GM21825 (cell line): ENCODE measurements around the gene SCEL.
"Not testable (repeated sequence)": the region's sequence is repeated elsewhere in the genome, so short reads cannot be mapped to it uniquely, and the experiment has no call there.

Experiments
- ATAC-seq: cut with Tn5 transposase; IDR thresholded peaks from one replicate; pipeline ENCODE4 v1.9.1; 2021; ENCODE audit warnings: mild to moderate bottlenecking, moderate library complexity; ENCODE audit not compliant: unreplicated experiment

Gene SCEL

DNA sequence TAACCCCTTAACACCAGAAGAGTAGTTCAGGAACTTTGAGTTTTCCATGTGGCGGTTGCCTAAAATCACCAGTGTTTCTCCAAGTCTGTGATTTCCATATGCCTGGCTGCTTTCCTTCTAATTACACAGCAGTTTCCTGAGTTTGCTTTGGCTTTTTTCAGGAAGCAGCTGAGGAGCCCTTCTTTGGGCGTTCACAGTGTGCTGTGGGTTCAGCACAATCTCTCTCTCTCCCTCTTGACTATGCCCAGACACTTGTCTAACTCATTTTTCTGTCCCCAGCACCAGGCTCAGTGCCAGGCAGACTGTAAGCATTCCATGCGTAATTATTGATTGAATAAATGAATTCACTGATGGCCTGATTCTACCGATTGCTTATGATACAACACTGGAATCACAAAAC is 19.7 kb downstream of the SCEL start:
- no peak for ATAC-seq

DNA sequence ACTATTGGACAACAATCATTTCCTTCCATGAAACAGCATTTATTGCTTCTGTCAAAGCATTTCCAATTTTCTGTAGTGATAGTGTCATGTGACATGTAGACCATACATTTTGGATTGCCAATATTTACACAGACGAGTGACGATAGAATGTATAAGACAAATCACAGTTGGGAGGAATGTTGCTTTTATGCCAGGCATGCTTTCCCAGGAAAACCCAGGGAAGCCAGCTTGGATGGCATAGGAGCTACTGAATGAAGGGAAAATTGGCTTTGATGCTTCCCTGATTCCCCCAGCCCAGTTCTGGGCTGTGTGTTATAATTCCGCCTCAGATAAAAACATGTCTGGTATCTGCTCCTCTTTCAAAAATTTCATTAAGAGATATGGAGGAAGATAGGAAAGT is 22.5 kb downstream of the SCEL start:
- no peak for ATAC-seq

DNA sequence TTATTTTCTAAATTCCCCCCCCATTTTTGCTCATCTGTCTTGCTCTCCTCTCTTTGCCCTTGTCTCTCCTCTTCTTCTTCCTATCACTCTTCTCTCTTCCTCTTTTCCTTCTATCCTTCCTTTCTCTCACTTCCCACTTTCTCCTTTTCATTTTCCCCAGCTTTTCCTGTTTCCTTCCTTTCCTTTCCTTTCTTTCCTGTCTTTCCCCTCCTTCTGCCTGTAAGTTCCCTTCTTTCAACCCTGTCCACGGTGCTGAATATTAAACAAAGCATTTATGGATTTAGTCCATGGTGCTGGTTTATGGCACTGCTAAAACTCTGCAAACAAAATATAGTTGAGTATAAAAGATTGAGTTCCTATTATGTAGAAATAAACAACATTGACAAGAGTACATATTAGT is 27.6 kb downstream of the SCEL start:
- no peak for ATAC-seq

DNA sequence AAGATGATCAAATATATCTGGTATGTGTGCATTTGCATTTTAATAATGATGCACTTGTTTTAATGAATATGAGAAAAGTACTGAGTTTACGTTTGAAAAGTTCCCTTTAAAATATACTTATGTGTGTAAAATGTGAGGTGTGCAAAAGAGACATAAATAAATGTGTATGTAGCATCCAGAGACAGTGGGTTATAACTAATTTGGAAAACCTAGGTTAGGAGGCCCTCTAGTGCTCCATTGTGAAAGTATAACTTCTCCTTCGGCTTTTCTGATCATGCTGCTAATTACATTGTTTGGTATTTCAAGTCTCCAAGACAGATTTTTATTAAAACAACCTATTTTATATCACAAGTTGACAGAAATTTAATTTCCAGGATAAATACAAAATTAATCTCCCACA is 30.1 kb downstream of the SCEL start:
- no peak for ATAC-seq

DNA sequence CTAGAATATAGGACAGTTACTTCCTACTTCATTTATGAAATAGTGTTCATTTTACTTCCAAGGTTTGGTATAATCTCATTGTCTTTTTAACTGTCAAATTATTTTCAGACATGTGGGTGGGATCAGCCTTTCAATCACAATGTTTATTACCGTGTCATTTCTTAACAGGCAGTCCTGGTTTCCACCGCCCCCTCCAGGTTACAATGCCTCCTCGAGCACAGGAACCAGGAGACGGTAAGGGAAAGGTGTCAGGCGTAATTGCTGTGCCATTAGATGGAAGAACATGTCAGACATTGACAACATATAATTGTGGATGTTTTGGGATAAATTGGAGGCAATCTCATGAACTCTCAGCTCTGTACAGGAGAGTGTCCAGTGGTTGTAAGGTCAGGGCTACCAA is 36.5 kb downstream of the SCEL start:
- no peak for ATAC-seq

DNA sequence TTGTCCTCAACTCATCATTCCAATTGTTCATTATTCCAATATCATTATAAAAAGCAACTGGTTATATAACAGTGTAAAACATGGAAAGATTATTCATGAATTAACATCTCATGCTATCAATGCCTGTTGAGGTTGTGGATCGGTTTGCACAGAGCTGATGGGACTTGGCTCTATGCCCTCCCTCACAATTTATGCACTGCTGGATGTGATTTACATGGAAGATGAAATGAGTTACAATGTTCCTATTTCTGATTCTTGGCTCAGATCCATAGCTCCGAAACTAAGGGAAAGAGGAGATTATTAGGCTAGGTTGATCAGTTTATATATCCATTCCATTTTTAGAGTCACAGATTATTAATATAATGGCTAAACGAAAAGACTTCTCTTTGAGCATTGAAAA is 38.6 kb downstream of the SCEL start:
- ATAC-seq, result no peak

DNA sequence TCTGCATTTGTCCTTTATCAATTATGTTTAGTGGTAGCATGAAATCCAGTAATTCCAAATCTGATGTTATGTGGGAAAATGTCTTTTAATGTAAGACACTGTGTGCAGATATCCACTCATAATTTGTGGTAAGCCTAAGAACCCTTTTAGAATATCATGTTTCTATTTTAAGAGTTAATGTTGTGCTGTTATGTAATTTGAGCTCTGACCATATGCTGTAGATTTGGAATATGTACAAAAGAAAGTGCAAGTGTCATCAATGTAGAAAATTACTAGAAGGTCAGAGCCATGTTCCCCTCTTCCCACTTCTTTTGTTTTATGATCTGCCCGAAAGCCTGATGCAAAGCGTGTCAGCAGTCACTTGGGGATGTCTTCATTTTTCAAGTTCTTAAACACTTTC is 44.5 kb downstream of the SCEL start:
- ATAC-seq, result no peak

DNA sequence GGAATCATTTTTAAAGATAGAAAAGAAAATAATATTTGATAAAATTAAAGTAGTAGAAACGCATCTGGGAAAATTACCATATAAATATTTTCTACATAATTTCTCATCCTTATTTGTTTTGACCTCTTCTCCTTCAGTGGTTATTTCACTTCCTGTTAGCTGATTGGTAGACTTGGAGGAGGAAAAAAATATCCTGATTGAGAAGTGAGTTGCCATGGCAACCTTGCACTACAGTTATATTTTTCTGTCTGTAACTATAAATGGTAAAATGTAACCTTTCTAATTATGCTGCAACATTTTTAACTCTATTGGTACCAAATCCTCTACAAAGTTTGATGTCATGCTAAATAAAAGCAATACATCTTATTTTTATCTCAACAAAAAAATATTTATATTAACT is 45.2 kb downstream of the SCEL start:
- no peak for ATAC-seq

DNA sequence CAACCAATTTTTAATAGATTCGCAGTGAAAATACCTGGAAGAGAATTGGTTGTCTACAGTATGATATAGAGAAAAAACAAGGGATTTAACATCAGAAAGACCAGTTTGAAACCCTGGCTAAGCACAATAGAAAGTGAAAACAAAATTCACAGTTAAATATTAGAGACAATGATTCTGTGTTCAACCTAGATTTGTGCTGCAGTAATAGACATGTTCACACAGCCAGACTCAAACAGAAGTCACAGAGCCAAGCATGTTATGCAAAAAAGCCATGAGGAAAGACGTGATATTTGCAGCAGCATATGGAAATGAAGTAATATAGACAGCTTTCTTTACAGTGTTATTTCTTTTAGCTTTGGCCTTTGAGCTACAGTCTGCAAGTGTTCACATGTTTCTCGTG is 48.1 kb downstream of the SCEL start:
- peak; percentile 57 for ATAC-seq

DNA sequence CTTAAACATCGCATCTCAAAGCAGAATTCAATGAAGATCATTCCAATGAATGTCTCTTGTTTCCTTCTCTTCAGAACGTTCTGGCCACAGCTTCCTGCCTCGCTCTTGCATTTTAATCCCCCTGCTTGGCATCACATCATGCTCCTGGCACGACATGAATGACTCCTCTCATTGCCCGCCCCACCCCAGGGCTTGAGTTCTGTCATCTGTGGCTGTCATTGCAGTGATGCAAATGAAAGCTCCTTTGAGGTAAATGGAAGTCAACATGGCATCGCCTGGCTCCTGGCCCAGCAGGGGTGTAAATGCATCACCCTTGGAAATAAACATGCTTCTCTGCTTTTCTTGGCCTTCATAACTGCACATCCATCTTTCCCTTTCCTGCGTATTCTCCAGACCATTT is 48.6 kb downstream of the SCEL start:
- no peak for ATAC-seq

DNA sequence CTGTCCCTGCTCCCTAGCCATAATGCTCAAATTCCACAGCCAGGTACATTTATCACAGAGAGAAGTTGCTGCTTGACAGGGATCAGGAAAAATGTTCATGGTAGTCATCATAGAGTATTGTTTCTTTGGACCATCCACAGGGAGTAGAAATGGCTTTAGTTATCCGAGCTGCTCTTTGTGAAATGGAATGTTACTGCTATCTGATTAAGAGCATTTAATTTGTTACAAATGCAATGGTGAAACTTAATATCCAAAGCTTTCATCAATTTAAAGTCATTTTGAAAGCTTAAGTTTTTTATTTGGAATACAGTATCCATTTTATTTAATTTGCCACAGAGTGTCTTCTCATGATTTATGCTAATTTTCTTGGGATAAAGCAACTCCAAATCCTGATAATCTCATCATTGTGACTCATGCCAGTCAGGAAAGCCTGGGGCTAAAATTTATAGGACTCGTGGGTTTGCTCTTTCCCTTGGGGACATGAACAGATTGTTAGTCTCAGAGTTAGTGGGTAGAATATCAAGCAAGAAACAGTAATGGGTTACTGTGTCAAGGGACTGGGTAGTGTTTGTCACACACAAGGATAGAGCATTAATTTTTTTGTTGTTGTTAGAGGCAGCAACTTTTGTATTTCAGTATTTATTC is 59.8 kb downstream of the SCEL start:
- no peak for ATAC-seq

DNA sequence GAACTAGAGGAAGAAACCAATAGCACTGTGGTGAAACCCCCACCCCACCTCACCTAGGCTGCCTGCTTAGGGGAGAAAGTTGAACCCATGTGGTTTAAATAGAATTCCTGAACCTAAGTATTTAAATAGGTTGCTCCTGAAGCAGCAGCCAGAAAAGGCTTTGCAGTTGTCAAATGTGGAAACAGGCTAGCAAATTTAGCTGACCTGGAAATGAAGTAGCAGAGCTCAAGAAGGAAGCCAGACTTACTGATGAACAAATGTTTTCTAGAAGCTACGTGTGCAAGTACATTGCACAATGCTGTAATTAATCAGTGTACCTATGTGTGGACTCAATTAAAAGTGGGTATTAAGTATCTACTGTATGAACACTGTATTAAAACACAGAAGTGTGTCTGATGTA is 61.3 kb downstream of the SCEL start:
- no peak for ATAC-seq

DNA sequence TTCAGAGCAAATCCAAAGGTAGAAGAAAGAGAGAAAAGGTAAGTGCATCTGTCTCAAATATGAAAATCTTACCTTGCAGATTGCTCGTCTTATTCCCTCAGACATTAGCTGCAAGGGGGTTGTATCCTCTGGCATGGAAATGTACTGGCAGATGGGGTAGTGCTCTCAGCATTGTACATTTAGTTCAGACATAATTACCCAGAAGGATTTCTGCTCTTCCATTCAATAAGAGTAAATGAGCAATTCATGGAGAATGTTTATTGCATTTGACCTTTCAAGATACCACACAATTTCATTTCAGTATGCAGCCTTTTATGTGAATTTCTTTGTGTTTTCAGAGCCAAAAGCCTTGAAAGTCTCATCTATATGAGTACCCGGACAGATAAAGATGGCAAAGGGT is 63.8 kb downstream of the SCEL start:
- no peak for ATAC-seq

DNA sequence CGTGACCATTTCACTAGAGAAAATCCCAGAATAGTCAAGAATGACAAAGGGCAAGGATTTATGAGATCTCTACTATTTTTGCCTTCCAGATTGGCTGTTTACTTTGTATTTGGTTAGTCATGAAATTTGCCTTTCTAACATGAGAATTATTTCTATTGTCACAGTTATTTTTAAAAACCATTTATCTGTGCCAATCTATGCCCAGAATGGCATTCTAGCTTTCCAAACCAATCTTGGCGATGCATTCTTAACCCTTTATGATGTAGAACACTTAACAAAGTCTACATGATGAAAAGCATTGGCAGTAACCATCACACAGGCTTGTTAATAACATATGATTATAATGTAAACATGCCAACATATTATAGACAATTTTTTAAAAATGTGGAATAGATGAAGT is 65.2 kb downstream of the SCEL start:
- no peak for ATAC-seq

DNA sequence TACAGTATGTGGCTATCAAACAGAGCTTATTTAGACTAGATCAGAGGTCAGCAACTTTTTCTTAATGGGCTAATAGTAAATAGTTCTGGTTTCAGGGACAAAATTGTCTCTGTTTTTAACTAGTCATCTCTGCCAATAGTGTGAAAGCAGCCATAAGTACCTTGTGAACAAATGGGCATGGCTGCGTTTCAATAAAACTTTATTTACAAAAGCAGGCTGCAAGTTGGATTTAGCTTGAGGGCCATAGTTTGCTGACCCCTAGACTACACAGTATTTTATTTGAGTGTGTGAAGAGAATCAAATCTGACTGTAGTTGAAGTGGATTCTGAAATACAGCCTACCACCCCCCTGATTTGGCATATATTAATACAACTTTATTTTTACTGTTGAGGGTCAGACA is 75.6 kb downstream of the SCEL start:
- no peak for ATAC-seq

DNA sequence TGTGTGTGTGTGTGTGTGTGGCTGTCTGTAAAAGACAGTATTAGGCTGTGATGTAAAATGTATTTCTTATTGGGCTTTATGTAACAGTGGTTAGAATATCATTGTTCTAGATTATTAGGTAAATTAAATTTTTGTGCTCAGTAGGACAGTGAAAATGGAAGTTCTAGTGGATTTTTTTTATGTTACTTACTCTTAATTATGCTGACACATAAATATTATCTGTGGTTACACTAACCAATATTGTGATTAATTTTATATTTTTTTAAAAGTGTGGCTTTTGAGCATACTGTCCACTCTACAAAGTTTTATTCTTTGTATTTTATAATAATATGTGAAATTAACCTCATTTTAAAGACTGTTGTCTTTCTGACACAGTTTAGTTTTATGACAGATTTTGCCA is 80.5 kb downstream of the SCEL start:
- ATAC-seq, result no peak

DNA sequence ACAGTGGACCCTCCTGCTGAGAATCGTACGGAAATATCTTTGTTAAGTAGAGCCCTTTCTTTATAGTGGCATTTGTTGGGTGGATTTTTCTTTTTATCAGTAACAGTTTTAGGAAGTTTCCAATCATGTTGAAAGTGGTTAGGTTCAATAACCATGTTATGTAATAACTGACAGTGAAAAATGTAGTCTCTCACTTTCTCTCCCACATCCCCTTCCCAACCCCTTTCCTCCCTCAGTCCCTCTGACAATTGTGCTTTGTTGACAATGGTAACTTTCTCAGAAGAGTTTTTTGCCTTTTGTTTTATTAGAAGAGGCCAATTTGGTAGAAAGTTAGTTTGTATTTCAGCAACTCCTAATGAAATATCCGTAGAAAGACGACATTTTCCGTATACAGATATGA is 84.1 kb downstream of the SCEL start:
- ATAC-seq, result no peak

DNA sequence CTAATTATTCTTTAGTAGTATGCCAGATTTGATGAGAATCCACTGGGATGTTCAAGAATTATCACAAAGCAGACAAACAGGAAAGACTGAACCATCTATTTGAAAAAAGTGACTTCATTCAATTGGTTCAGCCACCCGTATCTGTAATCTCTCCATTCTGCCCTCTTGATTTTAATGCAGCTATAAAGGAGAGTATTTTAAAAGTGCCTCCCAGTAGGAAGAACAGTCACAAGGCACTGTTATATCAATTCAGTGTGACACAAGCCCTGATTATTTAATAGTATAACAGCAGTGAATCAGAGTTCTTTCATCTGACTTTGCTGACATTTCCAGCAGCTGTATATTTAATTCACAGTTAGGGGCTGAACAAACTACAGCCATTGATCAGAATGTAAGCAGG is 84.6 kb downstream of the SCEL start:
- ATAC-seq, result no peak

DNA sequence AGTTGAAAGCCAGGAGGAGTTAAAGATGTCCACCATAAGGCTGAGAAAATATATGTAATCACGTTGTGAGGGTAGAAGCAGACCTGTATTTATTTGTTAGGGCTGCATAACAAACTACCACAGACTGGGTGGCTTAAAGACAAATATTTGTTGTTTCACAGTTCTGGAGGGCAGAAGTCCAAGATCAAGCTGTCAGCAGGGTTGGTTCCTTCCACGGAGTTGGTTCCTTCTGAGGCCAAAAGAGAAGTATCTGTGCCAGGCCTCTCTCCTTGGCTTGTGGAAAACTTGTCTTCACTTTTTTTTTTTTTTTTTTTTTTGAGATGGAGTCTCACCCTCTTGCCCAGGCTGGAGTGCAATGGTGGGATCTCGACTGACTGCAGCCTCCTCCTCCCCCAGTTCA is 88.3 kb downstream of the SCEL start:
- no peak for ATAC-seq

DNA sequence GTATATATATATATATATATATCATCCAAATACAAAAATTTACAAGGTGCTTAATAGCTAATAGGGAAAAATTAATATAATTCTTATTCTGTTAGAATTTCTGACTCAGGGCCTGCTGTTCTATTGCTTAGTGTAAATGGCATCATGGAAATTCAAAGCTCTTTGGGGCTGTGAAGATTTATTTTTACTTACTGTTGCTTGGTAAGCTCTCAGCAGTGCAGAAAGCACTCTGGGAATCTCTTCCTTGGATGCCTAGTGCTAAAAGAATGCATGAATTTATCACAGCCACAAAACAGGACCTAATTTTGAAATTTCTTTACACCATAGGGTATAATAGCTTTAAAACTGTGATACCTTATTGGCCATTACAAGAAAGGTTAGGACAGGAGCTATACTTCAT is 92.7 kb downstream of the SCEL start:
- no peak for ATAC-seq

DNA sequence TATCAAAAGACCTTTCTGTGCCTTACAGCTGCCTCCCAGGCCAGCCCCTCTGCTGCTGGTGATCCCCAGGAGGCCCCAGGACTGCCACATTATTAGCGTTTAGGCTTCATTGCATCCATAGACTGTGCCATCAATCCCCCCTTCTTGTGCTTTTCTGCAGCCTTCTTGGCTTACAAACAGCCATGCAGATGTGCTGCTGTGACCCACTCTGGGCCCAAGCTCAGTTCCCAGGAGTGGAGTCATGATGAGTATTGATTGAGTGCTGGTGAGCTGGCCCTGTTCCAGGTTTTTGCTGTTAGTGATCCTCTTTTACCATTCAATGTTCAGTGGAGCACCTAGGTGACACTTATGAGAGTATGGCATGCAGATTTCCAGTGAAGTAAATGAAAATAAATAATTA is 102.1 kb downstream of the SCEL start:
- ATAC-seq, result no peak

DNA sequence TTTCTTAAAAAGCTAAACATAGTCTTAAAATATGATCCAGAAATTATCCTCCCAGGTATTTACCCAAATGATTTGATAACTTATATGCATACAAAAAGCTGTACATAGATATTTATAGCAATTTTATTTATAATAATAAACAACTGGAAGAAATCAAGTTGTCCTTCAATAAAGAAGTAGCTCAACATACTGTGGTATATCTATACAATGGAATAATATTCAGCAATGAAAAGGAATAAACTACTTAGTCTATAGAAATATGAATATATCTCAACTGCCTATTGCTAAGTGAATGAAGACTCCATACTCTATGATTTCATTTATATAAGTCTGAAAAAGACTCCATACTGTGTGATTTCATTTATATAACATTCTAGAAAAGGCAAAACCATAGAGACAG is 114.9 kb downstream of the SCEL start:
- no peak for ATAC-seq

DNA sequence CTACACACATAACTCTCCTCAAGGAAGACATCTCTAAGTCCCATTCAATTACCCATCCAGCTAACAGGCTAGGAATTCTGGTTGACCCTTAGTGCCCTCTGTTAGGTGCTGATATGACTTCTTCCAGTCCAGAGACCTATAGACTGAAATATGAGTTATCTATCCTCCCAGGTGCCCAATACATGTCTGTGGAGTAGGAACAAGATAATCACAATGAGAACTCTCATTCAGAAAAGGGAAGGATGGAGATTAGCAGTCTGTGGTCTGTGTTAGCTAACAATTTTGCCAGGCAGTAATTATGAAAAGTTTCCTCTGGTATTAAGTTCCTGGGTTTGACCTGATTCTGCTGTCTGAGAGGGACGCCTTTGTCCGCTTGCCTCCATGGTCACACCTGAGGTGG is 117.8 kb downstream of the SCEL start:
- no peak for ATAC-seq

DNA sequence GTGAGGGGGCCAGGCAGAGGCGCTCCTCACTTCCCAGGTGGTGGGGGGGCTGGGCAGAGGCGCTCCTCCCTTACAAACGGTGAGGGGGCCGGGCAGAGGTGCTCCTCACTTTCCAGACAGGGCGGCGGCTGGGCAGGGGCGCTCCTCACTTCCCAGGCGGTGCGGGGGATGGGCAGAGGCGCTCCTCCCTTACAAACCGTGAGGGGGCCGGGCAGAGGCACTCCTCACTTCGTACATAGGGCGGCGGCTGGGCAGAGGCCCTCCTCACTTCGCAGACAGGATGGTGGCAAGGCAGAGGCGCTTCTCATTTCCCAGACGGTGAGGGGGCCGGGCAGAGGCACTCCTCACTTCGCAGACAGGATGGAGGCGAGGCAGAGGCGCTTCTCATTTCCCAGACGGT is 124.5 kb downstream of the SCEL start:
- ATAC-seq, result not testable (repeated sequence)
